ENCODE measurements around the gene BEST1. TPM values are rescaled to one million over a fixed set of nuclear protein-coding genes. Genes with fewer than 3 reads are reported as not detected.
A peak's percentile ranks its signal among the peaks of the same experiment; 100 is the strongest.

Gene BEST1
- total and polyA plus RNA-seq, 2 experiments from 2014 or later: 3.9 to 5.1 TPM

DNA sequence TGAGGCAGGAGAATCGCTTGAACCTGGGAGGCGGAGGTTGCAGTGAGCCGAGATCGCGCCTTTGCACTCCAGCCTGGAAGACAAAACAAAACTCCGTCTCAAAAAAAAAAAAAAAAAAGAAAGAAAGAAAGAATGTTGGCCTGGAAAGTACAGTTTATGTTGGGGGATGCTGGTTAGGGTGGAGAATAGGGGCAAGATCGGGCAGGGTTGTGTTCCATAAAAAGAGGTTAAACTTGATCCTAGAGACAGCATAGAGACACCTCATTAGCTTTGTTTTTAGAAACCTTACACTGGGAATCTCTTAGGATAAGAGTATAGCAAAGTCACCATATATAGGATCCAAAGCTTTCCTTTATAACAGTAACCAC, 19.2 kb downstream of the BEST1 start:
- Histone ChIP-seq H3K9ac (peak overlapping the region; percentile 77), H3F3A (ENCODE audit: insufficient read depth) (peaks cover 76% of the 10 kb centered on the region), H3K27me3 (replicated peaks; ENCODE audit: insufficient read depth) (no peaks in the 10 kb centered on the region), H3K4me3 (no peak overlapping the region), H3K9me2 (ENCODE audit: insufficient read depth) (no peaks in the 10 kb centered on the region), H3K36me3 (ENCODE audit: low read depth) (peaks cover 23% of the 10 kb centered on the region), H4K20me1 (ENCODE audit: insufficient read depth) (peaks cover 16% of the 10 kb centered on the region), H3K9me3 (ENCODE audit: low read depth) (no peaks in the 10 kb centered on the region), H2AFZ (no peak overlapping the region), H3K27ac (peak overlapping the region; percentile 99), H3K79me2 (ENCODE audit: insufficient read depth) (peaks cover 41% of the 10 kb centered on the region), H3K4me1 (ENCODE audit: insufficient read depth) (peaks cover 56% of the 10 kb centered on the region), H3K4me2 (ENCODE audit: unreplicated experiment) (peak overlapping the region; percentile 64)
- no peak for DNase-seq
- TF ChIP-seq EZH2phosphoT487 (IDR thresholded peaks at IDR 0.05; ENCODE audit: insufficient read depth, low read depth) (no peak), EZH2 (IDR thresholded peaks at IDR 0.05; ENCODE audit: insufficient read depth, poor library complexity, severe bottlenecking) (no peak)
- 43 to 53% methylated on average over 5 to 7 of the region's 7 CpGs for WGBS, 2 experiments (ENCODE audit: low coverage in 1 of 2, low lambda C conversion rate in 2 of 2, missing lambda C conversion rate in 2 of 2)
- in situ Hi-C loops (cut with MboI): no loop called here

- Histone ChIP-seq H4K20me1 (ENCODE audit: insufficient read depth) (peaks cover 12% of the 10 kb centered on the region), H3K36me3 (ENCODE audit: low read depth) (peaks cover 17% of the 10 kb centered on the region), H3K4me3 (peak overlapping the region; percentile 45; the same call in 1 of the 2 replicates), H3K4me2 (ENCODE audit: unreplicated experiment) (peak overlapping the region; percentile 64), H3K27ac (peak overlapping the region; percentile 99), H3K79me2 (ENCODE audit: insufficient read depth) (peaks cover 35% of the 10 kb centered on the region), H3K27me3 (replicated peaks; ENCODE audit: insufficient read depth) (no peaks in the 10 kb centered on the region), H3K9me3 (ENCODE audit: low read depth) (no peaks in the 10 kb centered on the region), H2AFZ (no peak overlapping the region), H3F3A (ENCODE audit: insufficient read depth) (peaks cover 69% of the 10 kb centered on the region), H3K9me2 (ENCODE audit: insufficient read depth) (no peaks in the 10 kb centered on the region), H3K9ac (peak overlapping the region; percentile 77), H3K4me1 (ENCODE audit: insufficient read depth) (peaks cover 49% of the 10 kb centered on the region)
- DNase-seq: peak; percentile 91
- no peak for TF ChIP-seq EZH2phosphoT487 (IDR thresholded peaks at IDR 0.05; ENCODE audit: insufficient read depth, low read depth)
- TF ChIP-seq EZH2 (IDR thresholded peaks at IDR 0.05; ENCODE audit: insufficient read depth, poor library complexity, severe bottlenecking): no peak
- WGBS, 2 experiments (ENCODE audit: low coverage in 1 of 2, low lambda C conversion rate in 2 of 2, missing lambda C conversion rate in 2 of 2): 4 to 5% methylated on average over 2 of the region's 2 CpGs
- in situ Hi-C loops (cut with MboI): no loop called here
Measured at GRCh38 chr11:61969838-61970662, 19.9 kb downstream of the BEST1 start.

- Histone ChIP-seq H3K36me3 (ENCODE audit: low read depth) (peaks cover 2% of the 10 kb centered on the region), H2AFZ (peak overlapping the region; percentile 55), H3K4me2 (ENCODE audit: unreplicated experiment) (peak overlapping the region; percentile 64), H3K9me3 (ENCODE audit: low read depth) (no peaks in the 10 kb centered on the region), H3K79me2 (ENCODE audit: insufficient read depth) (peaks cover 20% of the 10 kb centered on the region), H3K9me2 (ENCODE audit: insufficient read depth) (no peaks in the 10 kb centered on the region), H3K27me3 (replicated peaks; ENCODE audit: insufficient read depth) (no peaks in the 10 kb centered on the region), H3K27ac (peak overlapping the region; percentile 99), H3K4me3 (peak overlapping the region; percentile 12; the same call in 1 of the 2 replicates), H3K4me1 (ENCODE audit: insufficient read depth) (peaks cover 48% of the 10 kb centered on the region), H4K20me1 (ENCODE audit: insufficient read depth) (0 out of 2 replicates have a peak, but pooled peaks cover 4% of the 10 kb centered on the region), H3F3A (ENCODE audit: insufficient read depth) (peaks cover 57% of the 10 kb centered on the region), H3K9ac (peak overlapping the region; percentile 85)
- 3 to 7% methylated on average over 13 to 16 of the region's 16 CpGs for WGBS, 2 experiments (ENCODE audit: low coverage in 1 of 2, low lambda C conversion rate in 2 of 2, missing lambda C conversion rate in 2 of 2)
- TF ChIP-seq EZH2 (IDR thresholded peaks at IDR 0.05; ENCODE audit: insufficient read depth, poor library complexity, severe bottlenecking) (no peak), EZH2phosphoT487 (IDR thresholded peaks at IDR 0.05; ENCODE audit: insufficient read depth, low read depth) (no peak)
- in situ Hi-C loops (cut with MboI): no loop called here
- peak; percentile 99 for DNase-seq
Measured at GRCh38 chr11:61971248-61972111, 21.3 kb downstream of the BEST1 start.

- peaks cover 48% of the 10 kb centered on the region for H3K4me1 ChIP-seq (ENCODE audit: insufficient read depth)
- H3K27me3 ChIP-seq (replicated peaks; ENCODE audit: insufficient read depth): no peaks in the 10 kb centered on the region
- peak overlapping the region; percentile 99 for H3K27ac ChIP-seq
- no peak for TF ChIP-seq EZH2 (IDR thresholded peaks at IDR 0.05; ENCODE audit: insufficient read depth, poor library complexity, severe bottlenecking)
- TF ChIP-seq EZH2phosphoT487 (IDR thresholded peaks at IDR 0.05; ENCODE audit: insufficient read depth, low read depth): no peak
- no peaks in the 10 kb centered on the region for H3K9me2 ChIP-seq (ENCODE audit: insufficient read depth)
- peak overlapping the region; percentile 49 for H3K4me3 ChIP-seq
- in situ Hi-C loops (cut with MboI): no loop called here
- no peaks in the 10 kb centered on the region for H3K36me3 ChIP-seq (ENCODE audit: low read depth)
- H2AFZ ChIP-seq: peak overlapping the region; percentile 50
- H3K4me2 ChIP-seq (ENCODE audit: unreplicated experiment): peak overlapping the region; percentile 74
- H3K9me3 ChIP-seq (ENCODE audit: low read depth): no peaks in the 10 kb centered on the region
- DNase-seq: no peak
- H3F3A ChIP-seq (ENCODE audit: insufficient read depth): peaks cover 53% of the 10 kb centered on the region
- H3K9ac ChIP-seq: peak overlapping the region; percentile 85
- WGBS, 2 experiments (ENCODE audit: low coverage in 1 of 2, low lambda C conversion rate in 2 of 2, missing lambda C conversion rate in 2 of 2): 42 to 43% methylated on average over 7 of the region's 7 CpGs
- H4K20me1 ChIP-seq (ENCODE audit: insufficient read depth): no peaks in the 10 kb centered on the region
- H3K79me2 ChIP-seq (ENCODE audit: insufficient read depth): peaks cover 13% of the 10 kb centered on the region; the same call in 1 of the 2 replicates
Measured at GRCh38 chr11:61972112-61972671, 22.0 kb downstream of the BEST1 start.

Measured in GM23248 (cell line).